ENCODE results near the gene CDH6.
A peak's percentile ranks its signal among the peaks of the same experiment; 100 is the strongest.

CDH6 gene

GRCh38 chr5:31244921-31245320, 51.4 kb downstream of the CDH6 start:
- no peak overlapping the region for H3K27ac Mint-ChIP-seq
- DNase-seq (ENCODE audit: low spot score in 2 of 2), result no peak
- no peaks in the 10 kb centered on the region for H3K27me3 Mint-ChIP-seq
- H3K4me3 Mint-ChIP-seq, result no peak overlapping the region
- H3K36me3 Mint-ChIP-seq, result no peaks in the 10 kb centered on the region
- no peak for ATAC-seq (ENCODE audit: low read depth)
- no peaks in the 10 kb centered on the region for H3K4me1 Mint-ChIP-seq
- H3K9me3 Mint-ChIP-seq, result no peaks in the 10 kb centered on the region

GRCh38 chr5:31247381-31247780, 53.9 kb downstream of the CDH6 start:
- Mint-ChIP-seq H3K27ac (no peak overlapping the region), H3K4me1 (no peaks in the 10 kb centered on the region), H3K4me3 (no peak overlapping the region), H3K9me3 (no peaks in the 10 kb centered on the region), H3K27me3 (no peaks in the 10 kb centered on the region), H3K36me3 (no peaks in the 10 kb centered on the region)
- no peak for DNase-seq (ENCODE audit: low spot score in 2 of 2)
- no peak for ATAC-seq (ENCODE audit: low read depth)

GRCh38 chr5:31250201-31250600, 56.7 kb downstream of the CDH6 start:
- Mint-ChIP-seq H3K4me1 (no peaks in the 10 kb centered on the region), H3K36me3 (no peaks in the 10 kb centered on the region), H3K27me3 (no peaks in the 10 kb centered on the region), H3K27ac (no peak overlapping the region), H3K9me3 (no peaks in the 10 kb centered on the region), H3K4me3 (no peak overlapping the region)
- ATAC-seq (ENCODE audit: low read depth) (no peak), DNase-seq (ENCODE audit: low spot score in 2 of 2) (no peak)

GRCh38 chr5:31251032-31251431, 57.5 kb downstream of the CDH6 start:
- Mint-ChIP-seq H3K4me1 (no peaks in the 10 kb centered on the region), H3K27me3 (no peaks in the 10 kb centered on the region), H3K4me3 (no peak overlapping the region), H3K36me3 (no peaks in the 10 kb centered on the region), H3K27ac (no peak overlapping the region), H3K9me3 (no peaks in the 10 kb centered on the region)
- DNase-seq (ENCODE audit: low spot score in 2 of 2), result no peak
- no peak for ATAC-seq (ENCODE audit: low read depth)

- Mint-ChIP-seq H3K4me3 (no peak overlapping the region), H3K27ac (no peak overlapping the region), H3K9me3 (no peaks in the 10 kb centered on the region), H3K4me1 (no peaks in the 10 kb centered on the region), H3K36me3 (no peaks in the 10 kb centered on the region), H3K27me3 (no peaks in the 10 kb centered on the region)
- DNase-seq (ENCODE audit: low spot score in 2 of 2) (no peak), ATAC-seq (ENCODE audit: low read depth) (no peak)
Observed at GRCh38 chr5:31255041-31255440, 61.6 kb downstream of the CDH6 start.

GRCh38 chr5:31268256-31268655, 74.8 kb downstream of the CDH6 start:
- Mint-ChIP-seq H3K27ac (no peak overlapping the region), H3K27me3 (peaks cover 1% of the 10 kb centered on the region), H3K9me3 (no peaks in the 10 kb centered on the region), H3K36me3 (no peaks in the 10 kb centered on the region), H3K4me3 (no peak overlapping the region), H3K4me1 (no peaks in the 10 kb centered on the region)
- DNase-seq (ENCODE audit: low spot score in 2 of 2) (no peak), ATAC-seq (ENCODE audit: low read depth) (no peak)

GRCh38 chr5:31268686-31269085, 75.2 kb downstream of the CDH6 start:
- ATAC-seq (ENCODE audit: low read depth) (no peak), DNase-seq (ENCODE audit: low spot score in 2 of 2) (no peak)
- H3K27me3 Mint-ChIP-seq, result peaks cover 1% of the 10 kb centered on the region
- no peaks in the 10 kb centered on the region for H3K9me3 Mint-ChIP-seq
- H3K36me3 Mint-ChIP-seq, result no peaks in the 10 kb centered on the region
- H3K4me3 Mint-ChIP-seq, result no peak overlapping the region
- peaks cover under 1% of the 10 kb centered on the region for H3K4me1 Mint-ChIP-seq
- no peak overlapping the region for H3K27ac Mint-ChIP-seq

GRCh38 chr5:31269259-31269658, 75.8 kb downstream of the CDH6 start:
- ATAC-seq (ENCODE audit: low read depth) (no peak), DNase-seq (ENCODE audit: low spot score in 2 of 2) (no peak)
- peaks cover 2% of the 10 kb centered on the region for H3K4me1 Mint-ChIP-seq
- H3K27me3 Mint-ChIP-seq, result peaks cover 1% of the 10 kb centered on the region
- H3K36me3 Mint-ChIP-seq, result no peaks in the 10 kb centered on the region
- no peak overlapping the region for H3K27ac Mint-ChIP-seq
- H3K9me3 Mint-ChIP-seq, result no peaks in the 10 kb centered on the region
- no peak overlapping the region for H3K4me3 Mint-ChIP-seq

- Mint-ChIP-seq H3K27ac (no peak overlapping the region), H3K27me3 (peaks cover 1% of the 10 kb centered on the region), H3K4me3 (no peak overlapping the region), H3K9me3 (no peaks in the 10 kb centered on the region), H3K36me3 (no peaks in the 10 kb centered on the region), H3K4me1 (peaks cover 2% of the 10 kb centered on the region)
- DNase-seq (ENCODE audit: low spot score in 2 of 2) (no peak), ATAC-seq (ENCODE audit: low read depth) (no peak)
Observed at GRCh38 chr5:31270396-31270795, 76.9 kb downstream of the CDH6 start.

- H3K4me3 Mint-ChIP-seq, result no peak overlapping the region
- peaks cover 1% of the 10 kb centered on the region for H3K27me3 Mint-ChIP-seq
- no peaks in the 10 kb centered on the region for H3K9me3 Mint-ChIP-seq
- DNase-seq (ENCODE audit: low spot score in 2 of 2) (no peak), ATAC-seq (ENCODE audit: low read depth) (no peak)
- H3K36me3 Mint-ChIP-seq, result no peaks in the 10 kb centered on the region
- no peak overlapping the region for H3K27ac Mint-ChIP-seq
- peaks cover 2% of the 10 kb centered on the region for H3K4me1 Mint-ChIP-seq
Observed at GRCh38 chr5:31271567-31271966, 78.1 kb downstream of the CDH6 start.

GRCh38 chr5:31273161-31273560, 79.7 kb downstream of the CDH6 start:
- H3K4me3 Mint-ChIP-seq, result no peak overlapping the region
- no peaks in the 10 kb centered on the region for H3K36me3 Mint-ChIP-seq
- H3K27ac Mint-ChIP-seq, result no peak overlapping the region
- peaks cover 2% of the 10 kb centered on the region for H3K4me1 Mint-ChIP-seq
- DNase-seq (ENCODE audit: low spot score in 2 of 2), result no peak
- peaks cover 1% of the 10 kb centered on the region for H3K27me3 Mint-ChIP-seq
- ATAC-seq (ENCODE audit: low read depth), result no peak
- no peaks in the 10 kb centered on the region for H3K9me3 Mint-ChIP-seq

- Mint-ChIP-seq H3K4me1 (peaks cover 2% of the 10 kb centered on the region), H3K27me3 (peaks cover 1% of the 10 kb centered on the region), H3K9me3 (no peaks in the 10 kb centered on the region), H3K27ac (no peak overlapping the region), H3K4me3 (peak overlapping the region; percentile 18), H3K36me3 (no peaks in the 10 kb centered on the region)
- DNase-seq (ENCODE audit: low spot score in 2 of 2) (no peak), ATAC-seq (ENCODE audit: low read depth) (no peak)
Observed at GRCh38 chr5:31273631-31274378, 80.3 kb downstream of the CDH6 start.

GRCh38 chr5:31280210-31280609, 86.7 kb downstream of the CDH6 start:
- peaks cover 1% of the 10 kb centered on the region for H3K27me3 Mint-ChIP-seq
- ATAC-seq (ENCODE audit: low read depth), result no peak

GRCh38 chr5:31283326-31283725, 89.8 kb downstream of the CDH6 start:
- Mint-ChIP-seq H3K4me1 (no peaks in the 10 kb centered on the region), H3K4me3 (no peak overlapping the region), H3K9me3 (peaks cover 1% of the 10 kb centered on the region), H3K27me3 (peaks cover 1% of the 10 kb centered on the region), H3K36me3 (no peaks in the 10 kb centered on the region), H3K27ac (no peak overlapping the region)
- no peak for DNase-seq (ENCODE audit: low spot score in 2 of 2)
- ATAC-seq (ENCODE audit: low read depth), result no peak

More at GRCh38 chr5:31280210-31280609, 86.7 kb downstream of the CDH6 start:
- DNase-seq (ENCODE audit: low spot score in 2 of 2), result no peak
- H3K36me3 Mint-ChIP-seq, result no peaks in the 10 kb centered on the region
- H3K27ac Mint-ChIP-seq, result no peak overlapping the region
- peaks cover 1% of the 10 kb centered on the region for H3K9me3 Mint-ChIP-seq
- no peak overlapping the region for H3K4me3 Mint-ChIP-seq
- no peaks in the 10 kb centered on the region for H3K4me1 Mint-ChIP-seq

- Mint-ChIP-seq H3K36me3 (no peaks in the 10 kb centered on the region), H3K9me3 (peaks cover 1% of the 10 kb centered on the region), H3K27me3 (peaks cover 1% of the 10 kb centered on the region), H3K27ac (no peak overlapping the region), H3K4me3 (no peak overlapping the region), H3K4me1 (no peaks in the 10 kb centered on the region)
- ATAC-seq (ENCODE audit: low read depth) (no peak), DNase-seq (ENCODE audit: low spot score in 2 of 2) (no peak)
Observed at GRCh38 chr5:31285025-31285424, 91.5 kb downstream of the CDH6 start.
